Ovary (tissue), 9 donors: ENCODE results near the gene RORB. TPM values are rescaled to one million over a fixed set of nuclear protein-coding genes. Genes with fewer than 3 reads are reported as not detected.

Experiments used
- DNase-seq, 5 donors: peaks; one replicate each; pipeline ENCODE4 v3.0.0-alpha.2; 2019 to 2020
- H3K27ac ChIP-seq, 2 donors: fragments of 200-600 bp; one replicate each; pipeline versions ENCODE4 v1.5.1 to v1.8.0; 2019 to 2022
- H3K27me3 ChIP-seq: fragments of 200-600 bp; one replicate; pipeline ENCODE4 v1.8.0; 2022
- H3K36me3 ChIP-seq: fragments of 200-600 bp; sonication (generic); one replicate; pipeline ENCODE4 v1.5.1; 2019
- H3K4me1 ChIP-seq: one replicate; pipeline ENCODE4 v1.8.1; 2013; ENCODE audit warnings: mild to moderate bottlenecking, moderate library complexity; ENCODE audit not compliant: insufficient read depth
- H3K4me3 ChIP-seq: fragments of 200-600 bp; sonication (generic); one replicate; pipeline ENCODE4 v1.5.1; 2017
- H3K9me3 ChIP-seq, 2 donors: fragments of 200-600 bp in 1 of 2; sonication (generic) in 1 of 2; one replicate each; pipeline versions ENCODE4 v1.5.1 to v1.8.1; 2013 to 2019; ENCODE audit warnings: mild to moderate bottlenecking in 1 of 2, moderate library complexity in 1 of 2
- EP300 ChIP-seq: sonication (generic); formaldehyde crosslinking; IDR thresholded peaks from one replicate; pipeline ENCODE4 v1.6.1; 2017; ENCODE audit warnings: antibody characterized with exemption
- POLR2A ChIP-seq: fragments of 450-650 bp; IDR thresholded peaks from one replicate; pipeline ENCODE4 v1.6.1; 2017; ENCODE audit warnings: antibody characterized with exemption, mild to moderate bottlenecking, moderate library complexity
- WGBS, 3 donors: extraction: QIAGEN DNeasy Blood & Tissue Kit in 1 of 3; methylation state at CpG; one replicate each; pipeline versions ENCODE4 v1.1.5 to v1.1.7; 2013 to 2017; 5-methylcytosine and 5-hydroxymethylcytosine counted together
- intact Hi-C, 4 donors: fragments of 100-400 bp; cut with DNase I; formaldehyde crosslinking; loops; one replicate each; pipeline versions ENCODE4 v1.11.0 to v1.15.1; 2022 to 2023
- polyA plus RNA-seq, 2 donors: library from polyadenylated mRNA; stranded (reverse); fragments of 200-250 nt in 1 of 2; fragments of 350-450 nt in 1 of 2; fragmentation: Illumina TruSeq in 1 of 2; extraction: RNeasy Lipid Tissue Mini Kit (QIAGEN cat#74804) in 1 of 2; gene quantifications; one replicate each; pipeline ENCODE4 v1.2.3, GENCODE V29; 2013 to 2014
- total RNA-seq, 7 donors: library from RNA; depleted of rRNA in 2 of 7; stranded (reverse); fragments of >200 nt in 2 of 7; fragmentation: NEBNext Ultra II Directional in 3 of 7; extraction: Animal tissue kit (Norgen Biotek cat#: 25700) in 3 of 7; gene quantifications; one replicate each; pipeline versions ENCODE4 v1.1.0 to v1.2.4, GENCODE V29; 2016 to 2023
- TF ChIP-seq, protein P1 (sequence below), 3 donors: fragments of 450-650 bp in 2 of 3; fragments of 200-600 bp in 1 of 3; IDR thresholded peaks; one replicate each; pipeline versions ENCODE4 v1.5.1 to v1.8.0; 2016 to 2022; ENCODE audit warnings: antibody characterized with exemption in 3 of 3, mild to moderate bottlenecking in 1 of 3
- donor health status: DM: no; HTN: no; CAD: no; lungs with moderate emphysema.
- donor health status: DM: no; HTN: no; CAD: no.
- donor health status: Bipolar disorder and iron deficiency.
- donor health status: DM: yes; HTN: yes; CAD: no.
- donor health status: DM: no; HTN: no; CAD: no.
- donor health status: DM: yes; HTN: yes; CAD: no.

Gene RORB
- total and polyA plus RNA-seq, 9 donors = 0.08 to 1.0 (median 0.53) TPM

DNA sequence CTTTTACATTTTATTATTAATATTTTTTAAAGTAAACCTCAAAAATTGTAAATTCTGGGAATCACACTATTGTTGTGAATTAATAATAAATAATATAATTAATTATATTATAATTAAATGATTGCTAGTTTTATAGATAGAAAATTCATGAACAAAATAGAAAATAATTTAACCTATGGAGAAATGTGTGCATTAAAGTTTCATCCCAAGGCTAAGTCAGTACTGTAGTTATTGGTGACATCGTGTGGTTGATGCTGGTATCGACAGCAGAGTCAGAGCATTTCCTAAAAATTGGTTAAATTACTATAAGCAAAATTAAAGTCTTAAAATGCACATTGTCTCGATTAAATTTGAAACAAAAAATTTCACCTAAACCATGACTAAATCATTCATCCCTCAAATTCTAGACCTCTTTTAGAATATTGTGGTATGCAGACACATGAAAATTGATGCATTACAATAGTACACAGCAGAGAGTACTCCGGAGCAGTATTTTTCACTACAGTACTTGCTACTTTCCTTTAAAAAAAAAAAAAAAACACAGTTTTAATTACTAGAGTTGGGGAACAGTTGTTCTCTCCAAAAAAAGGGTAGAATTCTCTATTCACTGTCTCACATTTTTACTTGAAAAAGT is 73.9 kb downstream of the RORB start:
- DNase-seq = no peak
- Histone ChIP-seq H3K4me1 (no peaks in the 10 kb centered on the region), H3K36me3 (no peaks in the 10 kb centered on the region), H3K27me3 (no peaks in the 10 kb centered on the region), H3K27ac (no peak overlapping the region), H3K4me3 (no peak overlapping the region), H3K9me3 (no peaks in the 10 kb centered on the region)
- no peak for TF ChIP-seq POLR2A
- no peak for TF ChIP-seq EP300
- TF ChIP-seq, protein P1, sequence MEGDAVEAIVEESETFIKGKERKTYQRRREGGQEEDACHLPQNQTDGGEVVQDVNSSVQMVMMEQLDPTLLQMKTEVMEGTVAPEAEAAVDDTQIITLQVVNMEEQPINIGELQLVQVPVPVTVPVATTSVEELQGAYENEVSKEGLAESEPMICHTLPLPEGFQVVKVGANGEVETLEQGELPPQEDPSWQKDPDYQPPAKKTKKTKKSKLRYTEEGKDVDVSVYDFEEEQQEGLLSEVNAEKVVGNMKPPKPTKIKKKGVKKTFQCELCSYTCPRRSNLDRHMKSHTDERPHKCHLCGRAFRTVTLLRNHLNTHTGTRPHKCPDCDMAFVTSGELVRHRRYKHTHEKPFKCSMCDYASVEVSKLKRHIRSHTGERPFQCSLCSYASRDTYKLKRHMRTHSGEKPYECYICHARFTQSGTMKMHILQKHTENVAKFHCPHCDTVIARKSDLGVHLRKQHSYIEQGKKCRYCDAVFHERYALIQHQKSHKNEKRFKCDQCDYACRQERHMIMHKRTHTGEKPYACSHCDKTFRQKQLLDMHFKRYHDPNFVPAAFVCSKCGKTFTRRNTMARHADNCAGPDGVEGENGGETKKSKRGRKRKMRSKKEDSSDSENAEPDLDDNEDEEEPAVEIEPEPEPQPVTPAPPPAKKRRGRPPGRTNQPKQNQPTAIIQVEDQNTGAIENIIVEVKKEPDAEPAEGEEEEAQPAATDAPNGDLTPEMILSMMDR (IDR thresholded peaks at IDR 0.05) = no peak
- WGBS, 3 donors = 20 to 24% (median 22%) methylated on average over 4 of the region's 4 CpGs
- intact Hi-C loops = no loop called here

DNA sequence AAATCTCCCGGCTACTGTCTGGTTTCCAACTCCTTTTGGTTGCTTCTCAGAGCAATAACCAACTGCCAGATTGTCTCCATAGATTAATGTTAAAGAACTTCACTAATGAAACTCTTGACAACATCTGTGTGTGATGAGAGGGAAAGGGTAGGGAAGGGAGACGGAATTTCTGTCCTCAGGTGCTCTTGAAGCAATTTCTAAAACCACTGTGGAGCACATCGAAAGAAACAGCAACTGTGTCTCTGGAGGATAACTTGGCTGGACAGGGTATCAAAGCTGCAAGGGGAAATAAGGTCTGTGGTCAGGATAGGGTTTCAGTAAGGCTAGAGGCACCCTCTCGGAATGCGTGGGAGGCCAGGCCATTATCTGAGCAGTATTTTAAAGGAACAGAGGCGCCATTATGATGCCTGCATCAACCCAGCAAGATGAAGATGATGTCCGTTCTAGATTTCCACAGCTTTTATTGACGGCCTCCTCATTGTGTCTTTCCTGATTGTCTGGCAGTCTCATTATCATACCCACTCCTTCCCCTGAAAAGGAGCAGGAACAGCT is 76.6 kb downstream of the RORB start:
- H3K9me3 ChIP-seq = no peaks in the 10 kb centered on the region
- H3K27ac ChIP-seq = no peak overlapping the region
- 29 to 34% (median 33%) methylated on average over 8 of the region's 8 CpGs for WGBS, 3 donors
- no peaks in the 10 kb centered on the region for H3K4me1 ChIP-seq
- no peak overlapping the region for H3K4me3 ChIP-seq
- intact Hi-C loops = no loop called here
- no peak for DNase-seq
- no peaks in the 10 kb centered on the region for H3K27me3 ChIP-seq
- no peaks in the 10 kb centered on the region for H3K36me3 ChIP-seq
- TF ChIP-seq, protein P1 (IDR thresholded peaks at IDR 0.05) = no peak
- TF ChIP-seq POLR2A (no peak), EP300 (no peak)

- Histone ChIP-seq H3K27ac (no peak overlapping the region), H3K4me3 (no peak overlapping the region), H3K9me3 (no peaks in the 10 kb centered on the region), H3K4me1 (no peaks in the 10 kb centered on the region), H3K36me3 (no peaks in the 10 kb centered on the region), H3K27me3 (no peaks in the 10 kb centered on the region)
- intact Hi-C loops = no loop called here
- 43 to 50% (median 50%) methylated on average over 1 of the region's 1 CpG for WGBS, 3 donors
- TF ChIP-seq, protein P1 (IDR thresholded peaks at IDR 0.05) = no peak
- no peak for TF ChIP-seq EP300
- no peak for TF ChIP-seq POLR2A
- DNase-seq = no peak
Measured at GRCh38 chr9:74576176-74576575, 79.0 kb downstream of the RORB start.

DNA sequence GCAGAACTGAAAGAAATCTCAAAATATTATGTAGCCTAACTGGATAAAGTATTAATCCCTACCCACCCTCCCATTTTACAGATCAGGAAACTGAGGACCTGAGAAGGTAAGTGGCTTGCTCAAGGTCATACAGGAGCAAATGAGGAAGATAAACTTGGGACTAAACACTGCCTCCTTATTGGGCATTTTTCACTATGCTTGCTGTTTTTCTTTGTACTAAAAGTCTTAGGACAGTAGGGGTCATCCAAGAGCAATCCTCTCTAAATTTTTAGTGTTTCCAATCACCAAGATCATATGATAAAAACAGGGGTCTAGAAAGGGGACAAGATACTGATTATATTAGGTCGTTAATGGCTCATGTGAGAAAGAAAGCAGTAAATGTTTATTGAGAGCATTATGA is 80.8 kb downstream of the RORB start:
- no peak overlapping the region for H3K4me3 ChIP-seq
- no peaks in the 10 kb centered on the region for H3K4me1 ChIP-seq
- no peak overlapping the region for H3K27ac ChIP-seq
- intact Hi-C loops = no loop called here
- H3K9me3 ChIP-seq = no peaks in the 10 kb centered on the region
- H3K36me3 ChIP-seq = no peaks in the 10 kb centered on the region
- TF ChIP-seq, protein P1 (IDR thresholded peaks at IDR 0.05) = no peak
- TF ChIP-seq POLR2A (no peak), EP300 (no peak)
- WGBS, 3 donors = 25 to 46% (median 32%) methylated on average over 1 of the region's 1 CpG
- DNase-seq = no peak
- H3K27me3 ChIP-seq = no peaks in the 10 kb centered on the region
